AG09319 (cell line): ENCODE data around the gene ADAMTS17.

Experiments used
- DNase-seq: peaks from one replicate; pipeline ENCODE4 v3.0.0-alpha.2; 2010; ENCODE audit warnings: low read depth; ENCODE audit errors: extremely low read depth
- CTCF ChIP-seq: IDR thresholded peaks from 2 replicates; pipeline ENCODE4 v1.5.1; 2011; ENCODE audit warnings: low read depth, mild to moderate bottlenecking, inconsistent platforms, low read length, moderate library complexity

The ADAMTS17 gene

GRCh38 chr15:99999282-100000070 lies 342.3 kb downstream of the ADAMTS17 start:
- DNase-seq: no peak
- no peak for TF ChIP-seq CTCF

- TF ChIP-seq CTCF: no peak
- DNase-seq: no peak
These were observed 343.1 kb downstream of the ADAMTS17 start for GRCh38 chr15:99998661-99999101.

DNA sequence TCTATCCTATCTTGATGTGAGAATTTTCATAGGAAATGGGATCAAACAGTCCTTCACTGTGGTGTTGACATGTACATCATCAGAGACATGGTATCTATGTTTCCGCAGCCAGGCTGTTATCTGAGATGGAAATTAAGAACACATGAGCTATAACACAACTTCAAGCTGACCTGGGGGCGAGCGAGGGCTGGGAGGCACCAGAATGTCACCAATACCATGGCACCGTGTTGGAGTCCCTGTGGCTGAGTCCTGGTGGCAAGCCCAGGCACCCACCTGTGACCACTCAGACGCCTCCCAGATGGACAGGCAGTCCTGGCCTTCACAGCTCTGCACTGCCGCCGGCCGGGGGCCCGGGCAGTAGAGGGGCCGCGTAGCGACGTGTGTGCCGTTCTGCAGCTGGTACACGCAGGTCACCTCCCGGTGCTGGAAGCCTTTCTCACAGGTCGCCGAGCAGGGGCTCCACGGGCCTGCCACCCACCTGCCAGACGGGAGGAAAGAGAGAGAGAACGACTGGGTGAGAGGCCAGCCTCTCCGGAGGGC lies 344.6 kb downstream of the ADAMTS17 start:
- no peak for DNase-seq

DNA sequence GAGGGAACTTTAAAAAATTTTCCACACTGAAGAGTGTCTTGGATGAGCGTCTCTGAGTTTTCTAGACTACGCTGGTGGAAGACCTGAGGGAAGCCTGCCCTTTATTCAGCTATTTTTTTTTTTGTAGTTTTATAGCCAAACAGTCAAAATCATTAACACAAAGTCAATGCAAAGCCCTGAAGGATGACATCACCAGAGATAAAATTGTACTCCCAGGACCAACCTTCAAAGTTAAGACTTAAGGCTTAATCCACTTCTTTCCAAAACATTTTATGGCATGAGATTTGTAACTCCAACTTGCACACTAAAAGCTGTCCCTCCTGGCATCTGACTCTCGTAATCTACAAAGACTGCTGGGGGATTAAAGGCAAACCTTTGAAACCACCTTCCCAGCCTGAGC lies 345.1 kb downstream of the ADAMTS17 start:
- TF ChIP-seq CTCF: no peak
- DNase-seq: no peak

More for the DNA sequence above, 344.6 kb downstream of the ADAMTS17 start:
- no peak for TF ChIP-seq CTCF

- no peak for TF ChIP-seq CTCF
- DNase-seq: no peak
These were observed 346.2 kb downstream of the ADAMTS17 start for GRCh38 chr15:99995543-99995942.

DNA sequence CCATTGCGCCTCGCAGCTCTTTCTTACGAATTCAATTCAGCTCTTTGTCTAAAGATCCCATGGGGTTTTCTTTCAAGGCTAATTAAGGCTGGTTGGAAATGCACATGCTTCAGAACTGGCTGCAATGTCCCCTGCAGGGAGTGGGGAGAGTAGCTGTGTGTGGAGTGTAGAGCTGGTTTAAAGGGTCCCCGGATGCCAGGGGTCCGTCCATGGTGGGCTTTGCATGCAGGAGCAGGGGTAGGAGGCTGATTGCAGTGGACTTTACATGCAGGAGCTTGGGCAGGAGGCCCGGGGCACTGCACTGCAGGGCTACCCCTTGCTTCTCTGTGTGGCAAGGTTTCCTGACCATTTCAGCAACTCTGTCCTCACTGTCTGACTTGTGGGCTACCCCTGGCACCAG lies 346.9 kb downstream of the ADAMTS17 start:
- no peak for TF ChIP-seq CTCF
- no peak for DNase-seq

GRCh38 chr15:99993681-99994131 lies 348.1 kb downstream of the ADAMTS17 start:
- DNase-seq: no peak
- TF ChIP-seq CTCF: no peak
